IMR-90 (cell line): Measurements from ENCODE around the gene COA3. TPM values are rescaled to one million over a fixed set of nuclear protein-coding genes. Genes with fewer than 3 reads are reported as not detected.

Experiments used
- ATAC-seq: fragments of 200-7000 bp; cut with Tn5 transposase; 2 replicates; pipeline ENCODE4 v1.9.1; 2020; ENCODE audit warnings: low read depth, mild to moderate bottlenecking, moderate library complexity
- BruUV-seq: library from RNA; stranded (reverse); fragments of 400-500 nt; replicated peaks from 2 replicates; lab custom pipeline; 2021; lab: Mats Ljungman, UMichigan
- CTCF ChIA-PET: fragments of 300-600 bp; formaldehyde crosslinking; extraction: SDS; loops from one replicate; lab custom pipeline; 2021; ENCODE audit warnings: antibody characterized with exemption; lab: Yijun Ruan, JAX
- POLR2A ChIA-PET: fragments of 300-600 bp; sonication (Branson Sonifier 250); formaldehyde crosslinking; loops from one replicate; lab custom pipeline; 2022; ENCODE audit warnings: antibody characterized with exemption; ENCODE audit not compliant: unreplicated experiment; lab: Charles Lee
- DNase-seq: peaks from one replicate; pipeline ENCODE4 v3.0.0; 2013
- H2AFZ ChIP-seq: replicated peaks from 2 replicates; pipeline ENCODE3; 2013; ENCODE audit warnings: low read length, mild to moderate bottlenecking; ENCODE audit not compliant: poor library complexity
- H2AK5ac ChIP-seq: 2 replicates; pipeline ENCODE4 v1.6.1; 2013; ENCODE audit warnings: low read depth, low read length, inconsistent platforms
- H2AK9ac ChIP-seq: replicated peaks from 2 replicates; pipeline ENCODE3; 2013; ENCODE audit warnings: mild to moderate bottlenecking, low read depth, low read length, moderate library complexity; ENCODE audit not compliant: poor library complexity
- H2BK120ac ChIP-seq: 2 replicates; pipeline ENCODE4 v1.6.1; 2013; ENCODE audit warnings: low read depth, low read length, inconsistent platforms
- H2BK15ac ChIP-seq: 3 replicates; pipeline ENCODE4 v1.6.1; 2013; ENCODE audit warnings: low read depth, low read length, inconsistent platforms
- H2BK20ac ChIP-seq: 2 replicates; pipeline ENCODE4 v1.6.1; 2013; ENCODE audit warnings: low read depth, mild to moderate bottlenecking, inconsistent platforms, low read length, moderate library complexity
- H2BK5ac ChIP-seq: 2 replicates; pipeline ENCODE4 v1.6.1; 2013; ENCODE audit warnings: mild to moderate bottlenecking, low read depth, low read length, inconsistent platforms; ENCODE audit not compliant: poor library complexity, severe bottlenecking
- H3K14ac ChIP-seq: replicated peaks from 2 replicates; pipeline ENCODE4 v1.6.1; 2013; ENCODE audit warnings: low read depth, low read length, inconsistent platforms
- H3K18ac ChIP-seq: 2 replicates; pipeline ENCODE4 v1.6.1; 2013; ENCODE audit warnings: low read depth, low read length, control low read depth
- H3K23ac ChIP-seq: 2 replicates; pipeline ENCODE4 v1.6.1; 2013; ENCODE audit warnings: low read depth, low read length, inconsistent platforms
- H3K27ac ChIP-seq: 2 replicates; pipeline ENCODE4 v1.5.1; 2013; ENCODE audit warnings: mild to moderate bottlenecking, control low read depth, low read length; ENCODE audit not compliant: insufficient read depth
- H3K27me3 ChIP-seq: 2 replicates; pipeline ENCODE4 v1.6.1; 2013; ENCODE audit warnings: low read length; ENCODE audit not compliant: control insufficient read depth, insufficient read depth
- H3K36me3 ChIP-seq: 2 replicates; pipeline ENCODE4 v1.6.1; 2013; ENCODE audit warnings: low read length, mixed read lengths; ENCODE audit not compliant: control insufficient read depth, insufficient read depth
- H3K4ac ChIP-seq: 2 replicates; pipeline ENCODE4 v1.6.1; 2013; ENCODE audit warnings: low read depth, low read length, inconsistent platforms
- H3K4me1 ChIP-seq: 2 replicates; pipeline ENCODE4 v1.6.1; 2013; ENCODE audit warnings: low read length, mixed read lengths; ENCODE audit not compliant: control insufficient read depth, insufficient read depth
- H3K4me2 ChIP-seq: 2 replicates; pipeline ENCODE4 v1.6.1; 2013; ENCODE audit warnings: low read depth, mild to moderate bottlenecking, control low read depth, low read length, moderate library complexity
- H3K4me3 ChIP-seq: 2 replicates; pipeline ENCODE4 v1.5.1; 2013; ENCODE audit warnings: low read depth, mild to moderate bottlenecking, control low read depth, low read length, moderate library complexity; ENCODE audit not compliant: insufficient read depth
- H3K56ac ChIP-seq: 2 replicates; pipeline ENCODE4 v1.6.1; 2013; ENCODE audit warnings: low read length, inconsistent platforms; ENCODE audit not compliant: insufficient read depth; ENCODE audit errors: extremely low read depth
- H3K79me1 ChIP-seq, 2 experiments: 2 replicates each; pipeline ENCODE4 v1.6.1; 2013; ENCODE audit warnings: low read length in 2 of 2, inconsistent platforms in 1 of 2, low read depth in 1 of 2
- H3K9ac ChIP-seq: 2 replicates; pipeline ENCODE4 v1.6.1; 2013; ENCODE audit warnings: low read depth, low read length, control low read depth
- H3K9me1 ChIP-seq: 2 replicates; pipeline ENCODE4 v1.6.1; 2013; ENCODE audit warnings: low read length, inconsistent platforms; ENCODE audit not compliant: insufficient read depth
- H3K9me3 ChIP-seq: 2 replicates; pipeline ENCODE4 v1.6.1; 2013; ENCODE audit warnings: low read length; ENCODE audit not compliant: control insufficient read depth, insufficient read depth
- H4K20me1 ChIP-seq: 2 replicates; pipeline ENCODE4 v1.6.1; 2013; ENCODE audit warnings: low read length, inconsistent platforms; ENCODE audit not compliant: insufficient read depth
- H4K5ac ChIP-seq: 2 replicates; pipeline ENCODE4 v1.6.1; 2013; ENCODE audit warnings: mild to moderate bottlenecking, low read depth, low read length, control low read depth
- H4K8ac ChIP-seq, 2 experiments: 2 replicates each; pipeline ENCODE4 v1.6.1; 2013; ENCODE audit warnings: low read depth in 2 of 2, low read length in 2 of 2, control low read depth in 1 of 2, inconsistent platforms in 1 of 2
- H4K91ac ChIP-seq: 2 replicates; pipeline ENCODE4 v1.6.1; 2013; ENCODE audit warnings: low read depth, low read length, inconsistent platforms; ENCODE audit not compliant: insufficient read depth
- BHLHE40 ChIP-seq: fragments of 150-350 bp; IDR thresholded peaks from 2 replicates; pipeline ENCODE4 v1.6.1; 2016; ENCODE audit warnings: mild to moderate bottlenecking, low read depth, low read length
- CEBPB ChIP-seq: IDR thresholded peaks from 2 replicates; pipeline ENCODE4 v1.6.1; 2012; ENCODE audit warnings: low read depth, low read length, improper control_type of control experiment
- CHD1 ChIP-seq: IDR thresholded peaks from 2 replicates; pipeline ENCODE4 v1.6.1; 2012; ENCODE audit warnings: low read depth, low read length, improper control_type of control experiment
- CTCF ChIP-seq: conservative IDR thresholded peaks from 2 replicates; pipeline ENCODE4 v1.5.1; 2012; ENCODE audit warnings: mild to moderate bottlenecking, low read depth, low read length, improper control_type of control experiment
- ELK1 ChIP-seq: fragments of 150-350 bp; IDR thresholded peaks from 2 replicates; pipeline ENCODE4 v1.6.1; 2016; ENCODE audit warnings: low read depth, mild to moderate bottlenecking, low read length, moderate library complexity, borderline replicate concordance
- FOS ChIP-seq: fragments of 150-350 bp; IDR thresholded peaks from 2 replicates; pipeline ENCODE4 v1.6.1; 2016; ENCODE audit warnings: low read depth, low read length
- MAFK ChIP-seq: IDR thresholded peaks from 2 replicates; pipeline ENCODE4 v1.6.1; 2012; ENCODE audit warnings: low read depth, low read length, improper control_type of control experiment
- MAZ ChIP-seq: IDR thresholded peaks from 2 replicates; pipeline ENCODE4 v1.6.1; 2012; ENCODE audit warnings: low read depth, mild to moderate bottlenecking, low read length, improper control_type of control experiment, moderate library complexity, borderline replicate concordance
- MXI1 ChIP-seq: IDR thresholded peaks from 2 replicates; pipeline ENCODE4 v1.6.1; 2012; ENCODE audit warnings: low read depth, mild to moderate bottlenecking, low read length, moderate library complexity, borderline replicate concordance
- NFE2L2 ChIP-seq: fragments of 150-350 bp; IDR thresholded peaks from 2 replicates; pipeline ENCODE4 v1.6.1; 2016; ENCODE audit warnings: low read depth, mild to moderate bottlenecking, low read length
- POLR2A ChIP-seq: IDR thresholded peaks from 2 replicates; pipeline ENCODE4 v1.6.1; 2012; ENCODE audit warnings: mild to moderate bottlenecking, low read depth, low read length
- RAD21 ChIP-seq: IDR thresholded peaks from 2 replicates; pipeline ENCODE4 v1.6.1; 2012; ENCODE audit warnings: low read length, improper control_type of control experiment
- RCOR1 ChIP-seq: IDR thresholded peaks from 2 replicates; pipeline ENCODE4 v1.6.1; 2012; ENCODE audit warnings: mild to moderate bottlenecking, low read length, improper control_type of control experiment; ENCODE audit not compliant: insufficient replicate concordance
- RFX5 ChIP-seq: IDR thresholded peaks from 2 replicates; pipeline ENCODE4 v1.8.0; 2012; ENCODE audit warnings: low read depth, mild to moderate bottlenecking, low read length, moderate library complexity
- SMC3 ChIP-seq: fragments of 150-350 bp; IDR thresholded peaks from 2 replicates; pipeline ENCODE4 v1.6.1; 2016; ENCODE audit warnings: low read depth, mild to moderate bottlenecking, antibody characterized with exemption, low read length, moderate library complexity
- USF2 ChIP-seq: fragments of 150-350 bp; IDR thresholded peaks from 2 replicates; pipeline ENCODE4 v1.6.1; 2017; ENCODE audit warnings: mild to moderate bottlenecking, antibody characterized with exemption, low read length, low read depth
- WGBS, 2 experiments: methylation state at CpG; one replicate each; pipeline versions ENCODE4 v1.1.5 to v1.1.7; 2013; ENCODE audit warnings: missing lambda C conversion rate in 2 of 2; ENCODE audit not compliant: insufficient read length in 1 of 2; ENCODE audit errors: extremely low coverage in 2 of 2; 5-methylcytosine and 5-hydroxymethylcytosine counted together
- dilution Hi-C: fragments of 300-500 bp; cut with HindIII; formaldehyde crosslinking; loops from one replicate; pipeline ENCODE4 v1.14.3; 2018; ENCODE audit warnings: low sequenced_read_pairs; ENCODE audit not compliant: unreplicated experiment
- in situ Hi-C: fragments of 300-500 bp; cut with MboI; formaldehyde crosslinking; loops from 3 replicates; pipeline ENCODE4 v1.14.3; 2019; ENCODE audit warnings: low sequenced_read_pairs, inconsistent platforms, mixed read lengths
- intact Hi-C: fragments of 100-400 bp; cut with micrococcal nuclease; formaldehyde crosslinking; loops from 2 replicates; pipeline ENCODE4 v1.10.0; 2022
- polyA plus RNA-seq, 3 experiments: library from polyadenylated mRNA; depleted of rRNA; stranded (reverse); fragments of >200 nt; gene quantifications; 2 replicates each; pipeline ENCODE4 v1.2.3, GENCODE V29; 2012; ENCODE audit warnings: low replicate concordance in 1 of 3
- total RNA-seq: library from RNA; depleted of rRNA; stranded (reverse); fragments of >200 nt; gene quantifications from 2 replicates; pipeline ENCODE4 v1.2.3, GENCODE V29; 2012

Gene COA3
- total and polyA plus RNA-seq, 2 of the 4 experiments (the other 2 are of a cell fraction), result 66.8 to 78.1 TPM

GRCh38 chr17:42843358-42843934 is 44.9 kb upstream of the COA3 start:
- DNase-seq, result peak; percentile 74
- intact Hi-C loops, result loop anchor here (1.0 to 5.0 kb wide), 4 partner anchors 86 to 279 kb away; partner anchors contain the start of gene RPL27

More at GRCh38 chr17:42843358-42843934, 44.9 kb upstream of the COA3 start:
- BruUV-seq, result no TSS peak
- ChIA-PET POLR2A (no interaction called here), CTCF (interaction anchor here (0.6 to 1.9 kb wide), 9 partner anchors 20 to 155 kb away, joined by 3 to 8 read pairs (median 4); partner anchors contain the start of genes BECN1 and RPL27)
- Histone ChIP-seq H2BK5ac (no peak overlapping the region), H2BK15ac (no peak overlapping the region), H3K9me1 (peaks cover 3% of the 10 kb centered on the region; the same call in 1 of the 2 replicates), H3K27me3 (no peaks in the 10 kb centered on the region), H4K20me1 (peaks cover 19% of the 10 kb centered on the region), H3K23ac (no peak overlapping the region), H2BK20ac (no peak overlapping the region), H2AK5ac (no peak overlapping the region), H4K91ac (no peak overlapping the region), H2BK120ac (no peak overlapping the region), H2AFZ (no peak overlapping the region), H2AK9ac (no peak overlapping the region), H3K4me3 (no peak overlapping the region), H3K56ac (no peak overlapping the region), H4K5ac (no peak overlapping the region), H3K4me1 (no peaks in the 10 kb centered on the region), H3K36me3 (peaks cover 49% of the 10 kb centered on the region), H3K79me1 (peaks cover 11 to 19% of the 10 kb centered on the region in 2 experiments), H4K8ac (no peak overlapping the region), H3K9me3 (no peaks in the 10 kb centered on the region), H3K4ac (no peak overlapping the region), H3K27ac (no peak overlapping the region), H3K9ac (no peak overlapping the region), H3K14ac (no peak overlapping the region), H3K18ac (no peak overlapping the region), H3K4me2 (no peak overlapping the region)
- TF ChIP-seq MXI1 (no peak), ELK1 (no peak), SMC3 (peak; percentile 96), MAFK (no peak), RFX5 (no peak), FOS (no peak), CTCF (peak; percentile 98), NFE2L2 (no peak), CHD1 (no peak), CEBPB (no peak), USF2 (no peak), BHLHE40 (no peak), POLR2A (peak; percentile 53; the same call in 1 of the 2 replicates), MAZ (no peak), RAD21 (peak; percentile 97), RCOR1 (no peak)
- dilution Hi-C loops (no loop called here), in situ Hi-C loops (loop anchor here (5.0 kb wide), 1 partner anchor 94 kb away; no protein-coding TSS in a partner anchor)
- no CpG with 5 or more reads among the region's 6 CpGs for WGBS, 2 experiments
- ATAC-seq, result peak; percentile 85
